BLaER1 treated with 17β-estradiol and CSF1 and Interleukin-3, amounts not matched to agents 10 nM and 100 nM (cell line): ENCODE measurements around the gene ZMYM5.
"Not testable (repeated sequence)": the region's sequence is repeated elsewhere in the genome, so short reads cannot be mapped to it uniquely, and the experiment has no call there.

ENCODE experiments used
- H3K27ac ChIP-seq, 11 experiments: shearing (Covaris generic); formaldehyde crosslinking; 2 replicates each; pipeline ENCODE4 v1.8.1; 2022
- H3K27me3 ChIP-seq, 11 experiments: shearing (Covaris generic); formaldehyde crosslinking; 2 replicates each; pipeline ENCODE4 v1.8.1; 2022
- H3K36me3 ChIP-seq, 11 experiments: shearing (Covaris generic); formaldehyde crosslinking; 2 replicates each; pipeline ENCODE4 v1.8.1; 2022
- H3K4me1 ChIP-seq, 10 experiments: shearing (Covaris generic); formaldehyde crosslinking; 2 replicates each; pipeline ENCODE4 v1.8.1; 2022
- H3K4me2 ChIP-seq, 11 experiments: shearing (Covaris generic); formaldehyde crosslinking; 2 replicates each; pipeline ENCODE4 v1.8.1; 2022
- H3K4me3 ChIP-seq, 10 experiments: shearing (Covaris generic); formaldehyde crosslinking; 2 replicates each; pipeline ENCODE4 v1.8.1; 2022
- H3K9ac ChIP-seq, 11 experiments: shearing (Covaris generic); formaldehyde crosslinking; 2 replicates each; pipeline ENCODE4 v1.8.1; 2022
- H3K9me3 ChIP-seq, 11 experiments: shearing (Covaris generic); formaldehyde crosslinking; replicated peaks in 1 of 11; 2 replicates each; pipeline ENCODE4 v1.8.1; 2022
- H4K20me1 ChIP-seq, 11 experiments: shearing (Covaris generic); formaldehyde crosslinking; 2 replicates each; pipeline ENCODE4 v1.8.1; 2022
- Cebpa-rat ChIP-seq, 11 experiments: shearing (Covaris generic); IDR thresholded peaks; 2 replicates each; pipeline ENCODE4 v1.8.1; 2022

Gene ZMYM5

DNA sequence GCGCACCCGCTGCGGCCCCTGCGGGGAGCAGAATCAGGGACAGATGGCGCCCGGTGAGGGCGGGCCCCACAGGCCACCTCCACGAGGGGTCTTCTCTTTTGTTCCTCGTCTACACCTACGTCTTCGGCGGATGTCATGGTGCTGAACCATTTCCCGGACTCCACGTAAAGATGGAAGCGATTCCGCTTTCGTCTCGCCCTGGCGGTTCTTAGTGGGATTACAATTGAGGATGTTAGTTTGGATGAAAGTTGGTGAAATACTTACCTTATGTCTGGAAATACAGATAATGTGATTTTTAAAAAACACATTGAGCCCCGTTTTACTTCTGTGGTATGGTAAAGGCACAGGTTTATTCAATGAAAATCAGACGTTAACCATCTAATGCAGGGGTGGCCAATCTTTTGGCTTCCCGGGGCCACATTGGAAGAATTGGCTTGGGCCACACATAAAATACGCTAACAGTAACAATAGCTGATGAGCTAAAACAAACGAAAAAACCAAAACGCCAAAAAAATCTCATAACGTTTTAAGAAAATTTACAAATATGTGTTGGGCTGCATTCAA, 1.4 kb upstream of the ZMYM5 start:
- peak overlapping the region; percentile 74 to 92 (median 86) for H3K4me3 ChIP-seq
- no peaks in the 10 kb centered on the region for H3K27me3 ChIP-seq
- H3K36me3 ChIP-seq = peaks cover 0 to 11% (median 3%) of the 10 kb centered on the region in 11 experiments; a peak in 9 of 22 replicates
- peak overlapping the region; percentile 94 to 100 (median 98) for H3K27ac ChIP-seq
- H3K4me2 ChIP-seq = peak overlapping the region; percentile 72 to 97 (median 87)
- no peaks in the 10 kb centered on the region for H3K9me3 ChIP-seq
- H4K20me1 ChIP-seq = peaks cover 6 to 25% (median 16%) of the 10 kb centered on the region in 11 experiments; a peak in 14 of 22 replicates
- no peak for TF ChIP-seq Cebpa-rat (IDR thresholded peaks at IDR 0.05)
- H3K4me1 ChIP-seq = peaks cover 17 to 28% (median 23%) of the 10 kb centered on the region in 10 experiments
- peak overlapping the region; percentile 86 to 97 (median 96) for H3K9ac ChIP-seq

- H3K27ac ChIP-seq = peak overlapping the region; percentile 94 to 100 (median 98)
- peak overlapping the region; percentile 72 to 97 (median 87) for H3K4me2 ChIP-seq
- peak overlapping the region; percentile 74 to 92 (median 86) for H3K4me3 ChIP-seq
- peaks cover 6 to 30% (median 16%) of the 10 kb centered on the region in 11 experiments; a peak in 14 of 22 replicates for H4K20me1 ChIP-seq
- no peaks in the 10 kb centered on the region for H3K9me3 ChIP-seq
- peaks cover 17 to 27% (median 23%) of the 10 kb centered on the region in 10 experiments for H3K4me1 ChIP-seq
- peak overlapping the region; percentile 86 to 97 (median 96) for H3K9ac ChIP-seq
- peaks cover 0 to 18% (median 10%) of the 10 kb centered on the region in 11 experiments; a peak in 16 of 22 replicates for H3K36me3 ChIP-seq
- no peaks in the 10 kb centered on the region for H3K27me3 ChIP-seq
- TF ChIP-seq Cebpa-rat (IDR thresholded peaks at IDR 0.05) = no peak
These were observed 736 bp upstream of the ZMYM5 start for GRCh38 chr13:19864024-19864745.

GRCh38 chr13:19862481-19863313, 752 bp downstream of the ZMYM5 start:
- Histone ChIP-seq H3K4me1 (peaks cover 17 to 29% (median 23%) of the 10 kb centered on the region in 10 experiments), H3K27ac (peak overlapping the region; percentile 88 to 100 (median 98)), H3K4me2 (peak overlapping the region; percentile 69 to 99 (median 93)), H3K9ac (peak overlapping the region; percentile 86 to 97 (median 96)), H3K27me3 (no peaks in the 10 kb centered on the region), H4K20me1 (peaks cover 6 to 44% (median 16%) of the 10 kb centered on the region in 11 experiments; a peak in 14 of 22 replicates), H3K4me3 (peak overlapping the region; percentile 74 to 92 (median 86)), H3K9me3 (peaks cover 4 to 14% (median 7%) of the 10 kb centered on the region in 11 experiments; a peak in 20 of 22 replicates), H3K36me3 (peaks cover 14 to 32% (median 24%) of the 10 kb centered on the region in 11 experiments)
- no peak for TF ChIP-seq Cebpa-rat (IDR thresholded peaks at IDR 0.05)

DNA sequence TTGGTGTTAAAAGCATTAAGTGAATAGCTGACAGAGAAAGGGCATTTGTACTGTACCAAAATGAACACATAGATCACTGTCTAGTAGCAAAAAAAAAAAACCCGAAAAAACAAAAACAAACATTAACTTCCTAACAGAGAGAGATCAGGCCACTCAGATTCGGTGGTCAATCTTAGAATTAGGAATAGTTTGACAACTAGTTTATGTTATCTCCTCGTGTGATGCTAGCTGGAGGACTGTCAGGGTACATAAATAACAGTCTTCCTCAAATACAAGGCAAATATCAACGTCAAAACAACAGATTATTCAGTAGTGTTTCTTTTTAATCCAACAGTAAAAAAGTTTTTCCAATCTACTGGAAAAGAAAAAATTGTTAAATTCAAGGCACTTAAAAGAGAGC, 1.7 kb downstream of the ZMYM5 start:
- H3K4me1 ChIP-seq = peaks cover 17 to 29% (median 23%) of the 10 kb centered on the region in 10 experiments
- no peaks in the 10 kb centered on the region for H3K27me3 ChIP-seq
- H3K4me2 ChIP-seq = peak overlapping the region; percentile 69 to 99 (median 93)
- peaks cover 9 to 22% (median 13%) of the 10 kb centered on the region in 11 experiments; a peak in 21 of 22 replicates for H3K9me3 ChIP-seq
- TF ChIP-seq Cebpa-rat (IDR thresholded peaks at IDR 0.05) = no peak
- peak overlapping the region; percentile 86 to 97 (median 96) for H3K9ac ChIP-seq
- H3K27ac ChIP-seq = peak overlapping the region; percentile 88 to 100 (median 98); a peak in 21 of 22 replicates
- H3K4me3 ChIP-seq = peak overlapping the region; percentile 74 to 92 (median 86)
- peaks cover 6 to 48% (median 16%) of the 10 kb centered on the region in 11 experiments; a peak in 14 of 22 replicates for H4K20me1 ChIP-seq
- H3K36me3 ChIP-seq = peaks cover 23 to 42% (median 34%) of the 10 kb centered on the region in 11 experiments

DNA sequence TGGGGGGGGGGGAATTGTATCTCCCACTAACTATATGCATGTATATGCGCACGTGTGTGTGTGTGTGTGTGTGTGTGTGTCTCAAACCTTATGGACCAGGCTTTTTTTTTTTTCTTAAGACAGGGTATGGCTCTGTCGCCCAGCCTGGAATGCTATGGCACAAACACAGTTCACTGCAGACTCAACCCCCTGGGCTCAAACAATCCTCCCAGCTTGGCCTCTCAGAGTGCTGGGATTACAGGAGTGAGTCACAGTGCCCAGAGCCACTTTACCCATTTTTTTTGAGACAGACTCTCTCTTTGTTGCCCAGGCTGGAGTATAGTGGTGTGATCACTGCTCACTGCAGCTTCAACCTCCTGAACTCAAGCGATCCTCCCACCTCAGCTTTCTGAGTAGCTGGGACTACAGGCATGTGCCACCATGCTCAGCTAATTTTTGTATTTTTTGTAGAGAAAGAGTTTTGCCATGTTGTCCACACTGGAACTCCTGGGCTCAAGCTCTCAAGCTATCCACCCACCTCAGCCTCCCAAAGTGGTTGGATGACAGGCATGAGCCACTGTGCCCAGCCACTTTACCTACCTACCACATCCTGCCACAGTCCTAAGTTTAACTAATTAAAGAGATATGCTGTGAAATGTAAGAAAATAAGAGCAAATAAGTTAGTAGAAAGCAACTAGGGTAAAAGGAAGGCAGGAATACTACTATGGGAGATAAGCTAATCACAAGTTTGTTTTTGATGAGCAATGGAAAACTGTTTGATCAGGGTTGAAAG, 2.4 kb downstream of the ZMYM5 start:
- Histone ChIP-seq H3K27me3 (no peaks in the 10 kb centered on the region), H3K4me2 (peak overlapping the region; percentile 69 to 99 (median 93)), H3K9ac (peak overlapping the region; percentile 86 to 97 (median 96); a peak in 21 of 22 replicates), H3K4me1 (peaks cover 17 to 29% (median 23%) of the 10 kb centered on the region in 10 experiments), H3K4me3 (peak overlapping the region; percentile 74 to 92 (median 86); a peak in 15 of 20 replicates), H4K20me1 (peaks cover 6 to 53% (median 16%) of the 10 kb centered on the region in 11 experiments; a peak in 14 of 22 replicates), H3K27ac (peak overlapping the region in 8 of 11 experiments; percentile 3 to 100 (median 96); a peak in 10 of 22 replicates), H3K36me3 (peaks cover 29 to 49% (median 40%) of the 10 kb centered on the region in 11 experiments), H3K9me3 (peaks cover 9 to 22% (median 14%) of the 10 kb centered on the region in 11 experiments; a peak in 21 of 22 replicates)
- TF ChIP-seq Cebpa-rat (IDR thresholded peaks at IDR 0.05) = no peak

DNA sequence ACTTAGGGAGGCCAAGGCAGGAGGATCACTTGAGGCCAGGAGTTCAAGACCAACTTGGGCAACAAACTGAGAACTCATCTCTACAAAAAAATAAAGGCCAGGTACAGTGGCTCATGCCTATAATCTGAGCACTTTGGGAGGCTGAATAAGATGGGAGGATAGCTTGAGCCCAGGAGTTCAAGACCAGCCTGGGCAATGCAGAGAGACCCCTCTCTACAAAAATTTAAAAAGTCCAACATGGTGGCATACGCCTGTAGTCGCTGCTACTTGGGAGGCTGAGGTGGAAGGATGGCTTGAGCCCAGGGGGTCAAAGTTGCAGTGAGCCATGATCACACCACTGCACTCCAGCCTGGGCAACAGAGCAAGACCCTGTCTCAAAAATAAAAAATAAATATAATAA, 5.8 kb downstream of the ZMYM5 start:
- H3K27ac ChIP-seq, H3K27me3 ChIP-seq, H3K4me2 ChIP-seq, H3K4me3 ChIP-seq, H3K9ac ChIP-seq: not testable (repeated sequence)
- H4K20me1 ChIP-seq = peaks cover 9 to 85% (median 38%) of the 10 kb centered on the region in 11 experiments; a peak in 14 of 22 replicates
- peaks cover 10 to 21% (median 16%) of the 10 kb centered on the region in 10 experiments for H3K4me1 ChIP-seq
- H3K9me3 ChIP-seq = peaks cover 9 to 22% (median 14%) of the 10 kb centered on the region in 11 experiments; a peak in 21 of 22 replicates
- H3K36me3 ChIP-seq = peaks cover 60 to 83% (median 74%) of the 10 kb centered on the region in 11 experiments

- H3K4me2 ChIP-seq = no peak overlapping the region
- H3K9me3 ChIP-seq = peaks cover 5 to 14% (median 9%) of the 10 kb centered on the region in 11 experiments; a peak in 21 of 22 replicates
- TF ChIP-seq Cebpa-rat (IDR thresholded peaks at IDR 0.05) = no peak
- H3K9ac ChIP-seq = no peak overlapping the region
- H3K4me3 ChIP-seq = no peak overlapping the region
- no peaks in the 10 kb centered on the region for H3K4me1 ChIP-seq
- peaks cover 9 to 93% (median 47%) of the 10 kb centered on the region in 11 experiments; a peak in 13 of 22 replicates for H4K20me1 ChIP-seq
- peaks cover 92 to 100% (median 96%) of the 10 kb centered on the region in 11 experiments for H3K36me3 ChIP-seq
- H3K27ac ChIP-seq = no peak overlapping the region
- no peaks in the 10 kb centered on the region for H3K27me3 ChIP-seq
These were observed 10.7 kb downstream of the ZMYM5 start for GRCh38 chr13:19852766-19853165.
